Testis (tissue), 2 donors: Measurements from ENCODE around the gene FAM98A.

Experiments
- CTCF ChIP-seq, 3 experiments: fragments of 450-650 bp in 2 of 3; fragments of 200-600 bp in 1 of 3; sonication (generic) in 1 of 3; IDR thresholded peaks; one replicate each; pipeline ENCODE4 v1.5.1; 2016 to 2019; ENCODE audit warnings: antibody characterized with exemption in 3 of 3, mild to moderate bottlenecking in 2 of 3, moderate library complexity in 1 of 3
- POLR2A ChIP-seq: fragments of 450-650 bp; IDR thresholded peaks from one replicate; pipeline ENCODE4 v1.6.1; 2017; ENCODE audit warnings: antibody characterized with exemption, mild to moderate bottlenecking, moderate library complexity

DNA sequence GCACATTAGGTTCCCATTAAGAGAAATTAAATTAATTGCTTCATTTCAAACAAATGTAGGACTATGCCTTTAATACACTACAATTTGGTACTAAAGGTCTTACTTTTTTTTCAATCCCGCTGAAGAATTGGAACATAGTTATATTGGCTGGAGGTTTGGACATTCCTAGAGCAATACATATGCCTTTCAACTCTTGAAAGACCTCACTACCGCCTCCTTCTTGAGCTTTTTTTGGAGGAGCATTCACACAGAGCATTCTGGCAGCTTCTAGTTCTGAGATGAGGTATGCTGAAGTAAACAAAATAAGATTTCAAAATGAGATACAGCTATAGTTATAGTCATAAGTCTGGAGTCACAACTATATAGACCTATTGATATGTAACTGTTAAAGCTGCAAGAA, 10.9 kb downstream of the FAM98A start:
- TF ChIP-seq POLR2A (no peak), CTCF (IDR thresholded peaks at IDR 0.05) (no peak)
